Natural killer cell (primary cell): ENCODE data around the gene SEMA5A. TPM values are rescaled to one million over a fixed set of nuclear protein-coding genes. Genes with fewer than 3 reads are reported as not detected.

Experiments used
- ATAC-seq, 3 donors: fragments of 150-1000 bp in 2 of 3; fragments of 200-7000 bp in 1 of 3; cut with Tn5 transposase; 1 replicate in 1 of 3; 2 replicates in 2 of 3; pipeline ENCODE4 v1.10.0; 2021; ENCODE audit warnings: mild to moderate bottlenecking in 2 of 3, moderate library complexity in 2 of 3
- DNase-seq, 2 donors: peaks; one replicate each; pipeline versions ENCODE4 v3.0.0 to v3.0.0-alpha.2; 2013 to 2021; ENCODE audit warnings: mixed read lengths in 1 of 2
- H3K27ac ChIP-seq: one replicate; pipeline ENCODE4 v1.5.1; 2013; ENCODE audit warnings: mild to moderate bottlenecking, low read length
- H3K27me3 ChIP-seq: one replicate; pipeline ENCODE4 v1.6.1; 2013; ENCODE audit warnings: low read length; ENCODE audit not compliant: control insufficient read depth, insufficient read depth
- H3K36me3 ChIP-seq: one replicate; pipeline ENCODE4 v1.6.1; 2013; ENCODE audit warnings: low read length; ENCODE audit not compliant: control insufficient read depth, insufficient read depth
- H3K4me1 ChIP-seq: one replicate; pipeline ENCODE4 v1.6.1; 2013; ENCODE audit warnings: low read length; ENCODE audit not compliant: control insufficient read depth, insufficient read depth
- H3K4me3 ChIP-seq: one replicate; pipeline ENCODE4 v1.5.1; 2013; ENCODE audit warnings: low read length
- H3K9me3 ChIP-seq: one replicate; pipeline ENCODE4 v1.6.1; 2013; ENCODE audit warnings: low read length; ENCODE audit not compliant: control insufficient read depth, insufficient read depth
- H3K27ac Mint-ChIP-seq, 2 donors: one replicate each; pipeline ENCODE4 v1.8.0; 2022; ENCODE audit warnings: mild to moderate bottlenecking in 2 of 2, mixed read lengths in 2 of 2, moderate library complexity in 1 of 2
- H3K27me3 Mint-ChIP-seq, 2 donors: one replicate each; pipeline ENCODE4 v1.8.0; 2022; ENCODE audit warnings: low read depth in 2 of 2, mixed read lengths in 2 of 2
- H3K36me3 Mint-ChIP-seq: one replicate; pipeline ENCODE4 v1.8.0; 2022; ENCODE audit warnings: mixed read lengths
- H3K4me1 Mint-ChIP-seq, 2 donors: one replicate each; pipeline ENCODE4 v1.8.0; 2022; ENCODE audit warnings: mixed read lengths in 2 of 2
- H3K4me3 Mint-ChIP-seq: one replicate; pipeline ENCODE4 v1.8.0; 2022; ENCODE audit warnings: mild to moderate bottlenecking, moderate library complexity, mixed read lengths
- H3K9me3 Mint-ChIP-seq, 2 donors: one replicate each; pipeline ENCODE4 v1.8.0; 2022; ENCODE audit warnings: mixed read lengths in 2 of 2
- WGBS: methylation state at CpG from one replicate; pipeline ENCODE4 v1.1.7; 2013; ENCODE audit warnings: missing lambda C conversion rate; ENCODE audit not compliant: insufficient coverage; 5-methylcytosine and 5-hydroxymethylcytosine counted together
- intact Hi-C: fragments of 100-400 bp; cut with micrococcal nuclease; formaldehyde crosslinking; loops from one replicate; pipeline ENCODE4 v1.14.2; 2022
- total RNA-seq, 4 donors: library from RNA; stranded (reverse); fragments of 120-200 nt in 1 of 4; gene quantifications; one replicate each; pipeline versions ENCODE4 v1.2.3 to v1.2.4, GENCODE V29; 2013 to 2022
- TF ChIP-seq, protein P1 (sequence below): fragments of 200-600 bp; IDR thresholded peaks from one replicate; pipeline ENCODE4 v1.8.0; 2022; ENCODE audit warnings: antibody characterized with exemption

SEMA5A gene
- total RNA-seq, 3 donors from 2014 or later (not counting 1 experiment from before 2014, with no cell fraction given) = 0.15 TPM; not detected in 2

DNA sequence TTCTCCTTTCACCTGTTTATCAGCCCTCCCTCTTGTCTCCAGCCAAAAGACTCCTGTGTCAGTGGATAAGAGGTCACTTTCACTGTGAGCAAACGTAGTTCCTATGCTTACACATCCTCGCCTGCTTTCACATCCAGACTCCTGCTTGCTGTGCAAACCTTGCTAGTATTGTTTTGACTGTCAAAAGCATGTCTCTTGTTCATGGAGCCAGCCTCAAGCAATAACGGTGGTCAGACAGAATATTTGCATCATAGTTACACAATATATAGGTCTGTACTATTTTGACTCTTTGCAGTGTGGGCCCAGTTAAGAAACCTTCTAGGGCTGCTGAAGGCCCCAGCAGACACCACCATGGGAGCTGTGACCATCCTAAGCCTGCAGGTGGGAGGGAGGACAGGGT lies 420.0 kb downstream of the SEMA5A start:
- Histone ChIP-seq H3K27ac (no peak overlapping the region), H3K4me3 (no peak overlapping the region), H3K9me3 (no peaks in the 10 kb centered on the region), H3K4me1 (no peaks in the 10 kb centered on the region), H3K36me3 (no peaks in the 10 kb centered on the region), H3K27me3 (no peaks in the 10 kb centered on the region)
- H3K27ac Mint-ChIP-seq = no peak overlapping the region
- intact Hi-C loops = no loop called here
- H3K4me1 Mint-ChIP-seq = no peaks in the 10 kb centered on the region
- no peaks in the 10 kb centered on the region for H3K27me3 Mint-ChIP-seq
- no peaks in the 10 kb centered on the region for H3K36me3 Mint-ChIP-seq
- 66% methylated on average over 3 of the region's 3 CpGs for WGBS
- no peak overlapping the region for H3K4me3 Mint-ChIP-seq
- TF ChIP-seq, protein P1, sequence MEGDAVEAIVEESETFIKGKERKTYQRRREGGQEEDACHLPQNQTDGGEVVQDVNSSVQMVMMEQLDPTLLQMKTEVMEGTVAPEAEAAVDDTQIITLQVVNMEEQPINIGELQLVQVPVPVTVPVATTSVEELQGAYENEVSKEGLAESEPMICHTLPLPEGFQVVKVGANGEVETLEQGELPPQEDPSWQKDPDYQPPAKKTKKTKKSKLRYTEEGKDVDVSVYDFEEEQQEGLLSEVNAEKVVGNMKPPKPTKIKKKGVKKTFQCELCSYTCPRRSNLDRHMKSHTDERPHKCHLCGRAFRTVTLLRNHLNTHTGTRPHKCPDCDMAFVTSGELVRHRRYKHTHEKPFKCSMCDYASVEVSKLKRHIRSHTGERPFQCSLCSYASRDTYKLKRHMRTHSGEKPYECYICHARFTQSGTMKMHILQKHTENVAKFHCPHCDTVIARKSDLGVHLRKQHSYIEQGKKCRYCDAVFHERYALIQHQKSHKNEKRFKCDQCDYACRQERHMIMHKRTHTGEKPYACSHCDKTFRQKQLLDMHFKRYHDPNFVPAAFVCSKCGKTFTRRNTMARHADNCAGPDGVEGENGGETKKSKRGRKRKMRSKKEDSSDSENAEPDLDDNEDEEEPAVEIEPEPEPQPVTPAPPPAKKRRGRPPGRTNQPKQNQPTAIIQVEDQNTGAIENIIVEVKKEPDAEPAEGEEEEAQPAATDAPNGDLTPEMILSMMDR = no peak
- no peak for DNase-seq
- ATAC-seq = no peak
- peaks cover 8 to 21% of the 10 kb centered on the region in 2 donors for H3K9me3 Mint-ChIP-seq

DNA sequence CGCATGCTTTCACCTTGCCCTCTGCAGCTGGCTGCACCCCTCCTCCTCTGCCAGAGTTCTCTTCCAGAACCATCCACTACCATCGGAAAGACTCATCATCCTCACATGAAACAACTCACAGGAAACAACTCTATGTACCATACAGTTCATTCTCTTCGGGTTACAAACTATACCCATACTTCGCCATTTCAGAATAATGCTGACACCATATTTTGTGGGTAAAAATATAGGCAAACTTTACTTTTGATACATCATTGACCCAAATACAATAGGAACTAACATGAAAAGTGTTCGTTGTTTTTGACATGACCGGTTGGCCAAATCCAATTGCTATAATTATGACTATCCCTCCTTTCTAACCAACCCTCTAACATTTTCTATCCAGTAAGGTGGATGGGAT lies 421.0 kb downstream of the SEMA5A start:
- no peak for ATAC-seq
- Mint-ChIP-seq H3K4me3 (no peak overlapping the region), H3K27me3 (no peaks in the 10 kb centered on the region), H3K4me1 (no peaks in the 10 kb centered on the region), H3K9me3 (peaks cover 8 to 21% of the 10 kb centered on the region in 2 donors), H3K36me3 (no peaks in the 10 kb centered on the region), H3K27ac (no peak overlapping the region)
- no peaks in the 10 kb centered on the region for H3K36me3 ChIP-seq
- H3K4me1 ChIP-seq = no peaks in the 10 kb centered on the region
- H3K27me3 ChIP-seq = no peaks in the 10 kb centered on the region
- TF ChIP-seq, protein P1 = no peak
- WGBS = 89% methylated on average over 6 of the region's 6 CpGs
- no peak for DNase-seq
- no peak overlapping the region for H3K4me3 ChIP-seq
- intact Hi-C loops = no loop called here
- H3K9me3 ChIP-seq = no peaks in the 10 kb centered on the region
- H3K27ac ChIP-seq = no peak overlapping the region

DNA sequence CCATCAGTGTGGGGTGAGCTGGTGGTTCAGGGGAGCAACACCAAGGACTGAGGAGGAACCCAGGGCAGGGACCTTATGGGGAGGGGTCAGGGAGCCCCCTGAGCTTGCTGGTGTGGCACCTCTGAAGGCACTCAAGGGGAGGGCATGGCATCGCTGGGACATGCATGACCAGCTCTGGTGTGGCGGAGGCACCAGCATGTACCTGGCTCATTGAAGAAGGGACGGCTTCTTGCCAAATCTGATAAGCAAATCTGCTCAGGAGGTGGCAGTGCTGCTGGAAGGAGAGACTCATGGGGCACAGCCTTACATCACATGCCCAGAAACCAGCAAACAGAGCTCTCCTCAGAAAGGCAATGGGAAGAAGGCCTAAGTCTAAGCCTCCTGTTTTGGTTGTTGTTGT lies 421.8 kb downstream of the SEMA5A start:
- 80% methylated on average over 3 of the region's 3 CpGs for WGBS
- Mint-ChIP-seq H3K4me1 (no peaks in the 10 kb centered on the region), H3K9me3 (peaks cover 8 to 21% of the 10 kb centered on the region in 2 donors), H3K4me3 (no peak overlapping the region), H3K27ac (no peak overlapping the region), H3K36me3 (no peaks in the 10 kb centered on the region), H3K27me3 (no peaks in the 10 kb centered on the region)
- intact Hi-C loops = no loop called here
- H3K9me3 ChIP-seq = no peaks in the 10 kb centered on the region
- no peaks in the 10 kb centered on the region for H3K4me1 ChIP-seq
- H3K27me3 ChIP-seq = no peaks in the 10 kb centered on the region
- TF ChIP-seq, protein P1 = no peak
- DNase-seq = no peak
- H3K4me3 ChIP-seq = no peak overlapping the region
- no peaks in the 10 kb centered on the region for H3K36me3 ChIP-seq
- H3K27ac ChIP-seq = no peak overlapping the region
- no peak for ATAC-seq

DNA sequence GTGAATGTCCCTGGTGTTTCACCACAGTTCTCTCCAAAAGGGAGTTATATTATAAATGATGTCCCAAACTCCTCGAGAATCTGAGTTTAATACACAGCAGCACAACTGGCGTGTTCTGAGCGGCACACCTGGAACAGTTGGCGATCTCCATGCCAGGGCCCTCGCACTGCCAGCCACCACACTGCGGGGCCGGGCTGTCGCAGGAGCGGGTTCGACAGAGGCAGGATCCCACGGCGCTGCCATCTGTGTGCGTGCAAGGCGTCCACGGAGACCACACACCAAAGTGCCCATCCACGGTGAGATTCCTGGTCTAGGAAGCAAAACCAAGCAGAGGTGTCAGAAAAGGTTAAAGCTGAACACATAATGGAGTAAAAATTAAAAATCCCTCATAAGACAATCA lies 423.3 kb downstream of the SEMA5A start:
- Histone ChIP-seq H3K9me3 (peaks cover 3% of the 10 kb centered on the region), H3K4me1 (no peaks in the 10 kb centered on the region), H3K4me3 (no peak overlapping the region), H3K27ac (no peak overlapping the region), H3K36me3 (no peaks in the 10 kb centered on the region), H3K27me3 (no peaks in the 10 kb centered on the region)
- Mint-ChIP-seq H3K9me3 (peaks cover 5 to 16% of the 10 kb centered on the region in 2 donors), H3K27me3 (no peaks in the 10 kb centered on the region), H3K4me1 (no peaks in the 10 kb centered on the region), H3K36me3 (no peaks in the 10 kb centered on the region), H3K4me3 (no peak overlapping the region), H3K27ac (no peak overlapping the region)
- intact Hi-C loops = no loop called here
- WGBS = 95% methylated on average over 16 of the region's 16 CpGs
- TF ChIP-seq, protein P1 = no peak
- DNase-seq (no peak), ATAC-seq (no peak)
